Non-pigmented ciliary epithelial cell (primary cell): ENCODE results near the gene COLGALT1.
"Not testable (repeated sequence)": the region's sequence is repeated elsewhere in the genome, so short reads cannot be mapped to it uniquely, and the experiment has no call there.

Experiments
- DNase-seq: peaks from one replicate; pipeline ENCODE4 v3.0.0-alpha.2; 2010; ENCODE audit warnings: low read depth

Gene COLGALT1

GRCh38 chr19:17532557-17532956, 22.9 kb upstream of the COLGALT1 start:
- no peak for DNase-seq

DNA sequence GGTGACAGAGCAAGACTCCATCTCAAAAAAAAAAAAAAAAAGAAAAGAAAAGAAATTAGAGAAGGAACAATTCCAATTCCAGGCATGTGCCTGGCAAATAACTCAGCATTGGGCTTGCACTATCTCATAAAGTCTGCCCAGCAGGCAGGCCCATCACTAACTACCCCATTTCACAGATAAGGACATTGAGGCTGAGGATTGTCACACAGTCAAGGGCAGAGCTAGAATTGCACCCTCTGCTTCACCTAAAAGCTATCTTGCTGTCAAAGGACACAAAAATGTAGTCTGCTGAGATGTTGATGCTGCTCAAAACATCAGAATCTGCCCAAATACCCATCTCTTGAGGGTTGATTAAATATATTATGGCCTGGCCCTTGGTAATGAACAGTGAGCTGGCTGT, 20.7 kb upstream of the COLGALT1 start:
- DNase-seq: no peak

GRCh38 chr19:17536955-17537354, 18.5 kb upstream of the COLGALT1 start:
- DNase-seq: no peak

GRCh38 chr19:17538684-17539237, 16.7 kb upstream of the COLGALT1 start:
- DNase-seq: no peak

DNA sequence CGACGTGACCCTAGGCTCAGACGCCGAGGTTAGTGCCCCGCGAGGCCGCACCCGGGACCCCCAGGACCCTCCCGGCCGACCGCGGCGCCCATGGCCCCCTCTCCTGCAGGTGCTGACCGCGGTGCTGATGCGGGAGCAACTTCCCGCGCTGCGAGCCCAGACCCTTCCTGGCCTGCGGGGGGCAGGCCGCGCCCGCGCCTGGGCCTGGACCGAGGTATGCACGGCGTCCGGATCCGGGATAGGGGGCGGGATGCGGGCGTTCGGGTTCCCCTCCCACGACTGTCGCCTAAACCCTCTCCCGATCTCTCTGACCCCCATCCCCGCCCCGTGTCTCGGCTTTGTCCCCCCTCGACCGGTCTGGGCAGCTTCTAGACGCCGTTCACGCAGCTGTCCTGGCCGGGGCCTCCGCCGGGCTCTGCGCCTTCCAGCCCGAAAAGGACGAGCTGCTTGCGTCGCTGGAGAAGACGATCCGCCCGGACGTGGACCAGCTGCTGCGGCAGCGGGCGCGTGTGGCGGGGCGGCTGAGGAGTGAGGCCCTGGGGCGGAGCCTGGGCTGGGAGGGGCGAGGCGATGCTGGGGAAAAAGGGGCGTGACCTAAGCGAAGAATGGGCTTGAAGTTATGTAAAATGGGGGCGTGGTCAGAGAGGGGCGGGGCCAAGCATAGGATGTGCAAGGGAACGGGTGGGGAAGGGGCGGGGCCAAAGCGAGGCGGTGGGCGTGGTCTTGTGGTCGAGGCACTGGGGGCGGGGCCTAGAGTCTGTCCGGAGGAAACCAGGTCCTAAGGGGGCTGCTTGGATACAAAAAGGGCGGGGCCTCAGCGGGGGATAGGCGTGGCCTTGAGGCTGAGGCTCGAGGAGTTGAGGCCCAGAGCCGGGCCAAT, 16.0 kb upstream of the COLGALT1 start:
- peak; percentile 74 for DNase-seq

- DNase-seq: no peak
Measured at GRCh38 chr19:17540174-17540573, 15.3 kb upstream of the COLGALT1 start.

- no peak for DNase-seq
Measured at GRCh38 chr19:17541184-17541759, 14.2 kb upstream of the COLGALT1 start.

GRCh38 chr19:17542042-17542441, 13.4 kb upstream of the COLGALT1 start:
- DNase-seq: no peak

- no peak for DNase-seq
Measured at GRCh38 chr19:17542793-17543582, 12.5 kb upstream of the COLGALT1 start.

DNA sequence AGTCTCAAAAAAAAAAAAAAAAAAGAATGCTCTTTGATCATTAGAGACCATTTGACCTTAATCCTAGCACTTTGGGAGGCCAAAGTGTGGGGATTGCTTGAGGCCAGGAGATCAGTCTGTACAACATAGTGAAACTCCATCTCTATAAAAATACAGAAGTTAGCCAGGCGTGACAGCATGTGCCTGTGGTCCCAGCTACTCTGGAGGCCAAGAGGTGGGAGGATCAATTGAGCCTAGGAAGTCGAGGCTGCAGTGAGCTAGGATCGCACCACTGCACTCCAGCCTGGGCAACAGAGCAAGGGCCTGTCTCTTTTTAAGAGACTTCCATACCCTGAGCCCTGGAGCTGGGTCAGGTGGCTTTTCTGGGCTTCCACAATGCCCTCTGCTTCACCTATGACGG, 11.5 kb upstream of the COLGALT1 start:
- no peak for DNase-seq

DNA sequence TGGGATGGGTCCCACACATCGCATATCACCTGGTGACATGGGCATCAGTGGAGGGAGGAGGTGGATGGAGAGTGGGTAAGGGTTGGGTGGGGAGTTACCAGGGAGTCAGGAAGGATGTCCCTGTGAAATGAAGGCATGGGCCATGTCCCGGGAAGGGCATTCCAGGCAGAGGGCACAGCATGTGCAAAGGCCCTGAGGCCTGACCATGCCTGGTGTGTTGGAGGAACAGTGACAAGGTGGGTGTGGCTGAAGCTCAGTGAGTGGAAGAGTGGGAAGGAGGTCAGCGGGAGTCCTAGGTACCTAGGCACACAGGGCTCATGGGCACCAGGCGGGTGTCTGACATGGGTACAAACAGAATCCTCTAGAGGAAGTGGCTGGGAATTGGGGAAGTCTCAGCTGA, 11.0 kb upstream of the COLGALT1 start:
- no peak for DNase-seq

DNA sequence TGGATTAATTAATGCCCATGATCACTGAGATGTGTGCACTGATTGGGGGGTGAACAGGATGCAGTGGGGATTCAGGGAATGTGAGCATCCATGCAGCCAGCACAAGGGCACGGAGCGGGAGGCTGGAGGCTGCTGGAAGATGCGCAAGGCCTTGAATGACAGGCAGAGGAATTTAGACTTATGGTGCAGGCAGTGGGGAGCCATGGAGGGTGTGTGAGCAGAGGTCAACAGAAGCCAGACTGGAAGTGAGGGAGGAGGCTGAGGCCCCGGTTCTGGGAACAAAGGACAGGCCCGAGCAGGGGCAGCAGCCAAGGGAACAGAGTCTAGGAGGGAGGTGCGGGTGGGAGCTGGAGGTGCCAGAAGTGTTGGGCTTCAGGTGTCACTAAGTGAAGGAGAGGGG, 7.3 kb upstream of the COLGALT1 start:
- DNase-seq: no peak

- DNase-seq: no peak
Measured at GRCh38 chr19:17549085-17549740, 6.2 kb upstream of the COLGALT1 start.

DNA sequence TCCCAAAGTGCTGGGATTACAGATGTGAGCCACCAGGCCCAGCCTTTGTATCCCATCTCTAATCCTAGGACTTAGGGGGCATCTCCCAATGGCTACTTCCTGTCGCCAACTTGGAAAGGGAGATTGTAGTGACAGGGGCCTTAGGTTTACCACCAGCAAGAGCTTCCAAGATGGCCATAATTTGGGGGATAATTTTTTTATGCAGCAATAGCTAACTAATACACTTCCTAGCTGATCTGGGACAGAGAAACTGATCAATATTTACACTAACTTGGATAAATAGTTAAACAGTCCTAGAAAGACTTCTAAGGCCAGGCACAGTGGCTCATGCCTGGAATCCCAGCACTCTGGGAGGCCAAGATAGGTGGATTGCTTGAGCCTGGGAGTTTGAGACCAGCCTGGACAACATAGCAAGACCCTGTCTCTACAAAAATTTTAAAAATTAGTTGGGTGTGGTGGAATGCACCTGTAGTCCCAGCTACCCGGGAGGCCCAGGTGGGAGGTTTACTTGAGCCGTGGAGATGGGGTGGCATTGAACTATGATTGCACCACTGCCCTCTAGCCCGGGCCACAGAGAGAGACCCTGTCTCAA, 5.3 kb upstream of the COLGALT1 start:
- DNase-seq: no peak

DNA sequence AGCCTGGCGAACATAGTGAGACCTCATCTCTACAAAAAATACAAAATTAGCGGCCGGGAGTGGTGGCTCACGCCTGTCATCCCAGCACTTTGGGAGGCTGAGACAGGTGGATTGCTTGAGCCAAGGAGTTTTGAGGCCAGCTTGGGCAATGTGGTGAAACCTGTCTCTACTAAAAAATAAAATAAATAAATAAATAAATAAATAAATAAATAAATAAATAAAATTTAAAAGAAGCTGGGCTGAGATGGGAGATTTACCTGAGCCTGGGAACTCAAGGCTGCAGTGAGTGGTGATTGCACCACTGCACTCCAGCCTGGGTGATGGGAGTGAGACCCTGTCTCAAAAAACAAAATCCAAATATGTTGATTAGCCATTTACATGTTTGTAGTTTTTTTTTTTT, 2.7 kb upstream of the COLGALT1 start:
- DNase-seq: not testable (repeated sequence)

DNA sequence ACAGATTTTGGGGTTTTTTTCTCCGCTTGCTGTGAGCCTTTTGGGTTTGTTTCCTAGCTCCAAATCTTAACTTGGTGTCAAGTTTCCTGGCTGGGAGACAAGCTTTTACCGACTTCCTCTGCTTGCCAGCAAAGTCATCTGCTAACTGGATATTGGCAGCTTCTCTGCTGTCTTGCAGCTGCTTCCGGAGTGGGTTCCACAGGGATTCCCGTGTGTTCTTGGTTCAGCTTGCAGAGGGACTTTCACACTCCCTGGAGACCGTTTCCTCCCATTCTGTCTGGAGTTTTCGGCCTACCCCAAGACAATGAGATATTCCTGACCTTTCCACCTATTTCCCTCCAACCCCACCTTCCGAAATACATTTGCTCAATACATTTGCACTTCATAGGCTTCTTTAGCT, 2.2 kb upstream of the COLGALT1 start:
- peak; percentile 65 for DNase-seq

GRCh38 chr19:17554968-17555479, 425 bp upstream of the COLGALT1 start:
- DNase-seq: no peak

GRCh38 chr19:17555929-17556813, 722 bp downstream of the COLGALT1 start:
- no peak for DNase-seq

DNA sequence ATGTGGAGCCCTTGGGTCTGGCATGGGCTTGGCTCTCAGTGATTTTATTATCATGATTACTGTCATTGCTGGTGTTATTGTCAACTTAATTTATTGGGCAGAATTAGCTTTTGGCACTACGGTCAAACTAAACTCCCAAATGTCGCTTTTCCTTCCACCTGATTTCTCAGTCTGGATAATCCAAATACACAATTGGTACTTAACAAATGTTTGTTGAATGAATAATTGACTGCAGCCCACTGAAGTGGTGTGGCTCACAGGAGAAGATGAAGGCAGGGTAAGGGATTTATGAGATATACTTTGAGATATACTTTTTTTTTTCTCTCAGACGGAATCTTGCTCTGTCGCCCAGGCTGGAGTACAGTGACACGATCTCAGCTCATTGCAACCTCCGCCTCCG, 1.5 kb downstream of the COLGALT1 start:
- no peak for DNase-seq

DNA sequence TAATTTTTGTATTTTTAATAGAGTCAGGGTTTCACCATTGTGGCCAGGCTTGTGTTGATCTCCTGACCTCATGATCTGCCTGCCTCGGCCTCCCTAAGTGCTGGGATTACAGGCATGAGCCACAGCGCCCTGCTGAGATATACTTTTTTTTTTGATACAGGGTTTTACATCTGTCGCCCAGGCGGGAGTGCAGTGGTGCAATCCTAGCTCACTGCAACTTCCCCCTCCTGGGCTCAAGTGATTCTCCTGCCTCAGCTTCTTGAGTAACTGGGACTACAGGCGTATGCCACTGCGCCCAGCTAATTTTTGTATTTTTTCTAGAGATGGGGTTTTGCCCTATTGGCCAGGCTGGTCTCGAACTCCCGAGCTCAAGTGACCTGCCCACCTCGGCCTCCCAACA, 2.0 kb downstream of the COLGALT1 start:
- DNase-seq: no peak
